IPS-18c (cell line): Measurements from ENCODE around the gene BBS5.

ENCODE experiments used
- H3K4me3 ChIP-seq: 2 replicates; pipeline ENCODE4 v1.7.0; 2013; ENCODE audit warnings: low read depth, mild to moderate bottlenecking, low read length, moderate library complexity; ENCODE audit not compliant: insufficient read depth
- H3K9me3 ChIP-seq: one replicate; pipeline ENCODE4 v1.6.1; 2013; ENCODE audit warnings: mild to moderate bottlenecking, low read length, moderate library complexity; ENCODE audit not compliant: control insufficient read depth, insufficient read depth

Gene BBS5

GRCh38 chr2:169476459-169476858 lies 2.8 kb upstream of the BBS5 start:
- H3K9me3 ChIP-seq = no peaks in the 10 kb centered on the region
- H3K4me3 ChIP-seq = no peak overlapping the region

- Histone ChIP-seq H3K4me3 (no peak overlapping the region), H3K9me3 (no peaks in the 10 kb centered on the region)
Measured at GRCh38 chr2:169478339-169478738, 955 bp upstream of the BBS5 start.

- Histone ChIP-seq H3K4me3 (peak overlapping the region; percentile 82), H3K9me3 (no peaks in the 10 kb centered on the region)
Measured at GRCh38 chr2:169478745-169479256, 493 bp upstream of the BBS5 start.

- Histone ChIP-seq H3K9me3 (no peaks in the 10 kb centered on the region), H3K4me3 (peak overlapping the region; percentile 82)
Measured at GRCh38 chr2:169480079-169480465, 778 bp downstream of the BBS5 start.

- Histone ChIP-seq H3K4me3 (no peak overlapping the region), H3K9me3 (no peaks in the 10 kb centered on the region)
Measured at GRCh38 chr2:169485650-169486138, 6.4 kb downstream of the BBS5 start.

GRCh38 chr2:169486487-169486886 lies 7.2 kb downstream of the BBS5 start:
- Histone ChIP-seq H3K9me3 (no peaks in the 10 kb centered on the region), H3K4me3 (no peak overlapping the region)

GRCh38 chr2:169490834-169491233 lies 11.5 kb downstream of the BBS5 start:
- no peaks in the 10 kb centered on the region for H3K9me3 ChIP-seq
- H3K4me3 ChIP-seq = no peak overlapping the region

- Histone ChIP-seq H3K9me3 (no peaks in the 10 kb centered on the region), H3K4me3 (no peak overlapping the region)
Measured at GRCh38 chr2:169491378-169491777, 12.1 kb downstream of the BBS5 start.

- H3K4me3 ChIP-seq = no peak overlapping the region
- H3K9me3 ChIP-seq = no peaks in the 10 kb centered on the region
Measured at GRCh38 chr2:169493360-169493759, 14.1 kb downstream of the BBS5 start.

- Histone ChIP-seq H3K4me3 (no peak overlapping the region), H3K9me3 (no peaks in the 10 kb centered on the region)
Measured at GRCh38 chr2:169495310-169495928, 16.1 kb downstream of the BBS5 start.

GRCh38 chr2:169504651-169505050 lies 25.4 kb downstream of the BBS5 start:
- H3K9me3 ChIP-seq = no peaks in the 10 kb centered on the region
- no peak overlapping the region for H3K4me3 ChIP-seq

- H3K9me3 ChIP-seq = no peaks in the 10 kb centered on the region
Measured at GRCh38 chr2:169507698-169508097, 28.4 kb downstream of the BBS5 start.

GRCh38 chr2:169509298-169509885 lies 30.1 kb downstream of the BBS5 start, which contains the start of gene KLHL41:
Gene KLHL41, plus strand, starts transcription at chr2:169509702. Its CDS starts 77 bp downstream, at chr2:169509779.
- Histone ChIP-seq H3K4me3 (no peak within 1 kb of the TSS), H3K9me3 (no peaks in the 10 kb centered on the region)

More at GRCh38 chr2:169507698-169508097, 28.4 kb downstream of the BBS5 start:
- H3K4me3 ChIP-seq = no peak overlapping the region

- Histone ChIP-seq H3K4me3 (no peak overlapping the region), H3K9me3 (no peaks in the 10 kb centered on the region)
Measured at GRCh38 chr2:169509955-169510354, 30.7 kb downstream of the BBS5 start.

- H3K4me3 ChIP-seq = no peak overlapping the region
Measured at GRCh38 chr2:169510496-169510895, 31.2 kb downstream of the BBS5 start.

GRCh38 chr2:169511818-169512217 lies 32.5 kb downstream of the BBS5 start:
- Histone ChIP-seq H3K9me3 (no peaks in the 10 kb centered on the region), H3K4me3 (no peak overlapping the region)

More at GRCh38 chr2:169510496-169510895, 31.2 kb downstream of the BBS5 start:
- no peaks in the 10 kb centered on the region for H3K9me3 ChIP-seq

- H3K4me3 ChIP-seq = no peak overlapping the region
- H3K9me3 ChIP-seq = no peaks in the 10 kb centered on the region
Measured at GRCh38 chr2:169512525-169512924, 33.2 kb downstream of the BBS5 start.

- Histone ChIP-seq H3K4me3 (no peak overlapping the region), H3K9me3 (no peaks in the 10 kb centered on the region)
Measured at GRCh38 chr2:169513094-169513493, 33.8 kb downstream of the BBS5 start.
